ENCODE data around the gene EGFL7. TPM values are rescaled to one million over a fixed set of nuclear protein-coding genes. Genes with fewer than 3 reads are reported as not detected.

The EGFL7 gene
- total and polyA plus RNA-seq, 2 of the 13 experiments (the other 11 are each of a cell fraction or from before 2014, with no cell fraction given): 0.20 to 5.1 TPM

DNA sequence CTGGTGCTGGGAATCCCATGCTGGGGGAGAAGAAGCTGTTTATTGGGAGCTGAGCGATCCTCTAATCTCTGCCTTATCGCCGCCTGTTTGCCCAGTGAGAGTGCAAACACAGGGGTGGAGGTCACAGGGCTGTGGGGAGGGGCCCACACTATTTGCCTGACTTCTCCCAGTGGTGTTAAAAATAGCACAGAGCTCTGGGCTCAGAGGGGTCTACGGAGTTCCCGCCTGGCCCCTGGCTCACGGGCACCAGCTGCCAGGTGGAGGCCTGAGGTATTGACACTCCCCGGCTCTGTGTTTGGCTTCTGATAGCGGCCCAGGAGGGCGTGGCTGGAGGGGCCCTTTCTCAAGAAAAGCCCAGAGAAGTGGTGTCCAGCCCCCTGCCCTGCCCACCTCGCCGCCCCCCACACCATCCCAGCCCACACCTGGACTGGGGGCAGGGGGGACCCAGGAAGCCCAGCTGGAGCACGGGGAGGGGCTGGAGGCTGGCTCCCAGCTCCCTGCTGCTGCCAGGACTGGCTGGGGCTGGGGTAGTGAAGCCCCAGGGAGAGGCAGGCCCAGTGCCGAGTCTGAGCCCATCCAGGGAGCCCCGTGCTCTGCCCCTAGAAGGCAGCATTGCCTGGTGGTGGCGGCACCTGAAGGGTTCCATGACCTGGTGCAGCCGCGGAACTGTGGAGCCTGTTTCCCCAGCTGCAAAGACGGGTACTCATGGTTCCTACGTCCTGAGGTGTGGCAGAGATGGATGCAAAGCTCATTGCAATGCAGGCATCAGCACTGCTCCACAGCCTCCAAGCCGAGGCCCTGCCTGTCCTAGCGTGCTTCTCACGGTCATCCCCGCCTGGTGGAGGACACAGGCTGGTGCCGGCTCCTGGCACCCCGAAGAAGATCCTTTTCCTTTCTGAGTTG, 35.7 kb upstream of the EGFL7 start (continued):
- TF ChIP-seq, protein P1, sequence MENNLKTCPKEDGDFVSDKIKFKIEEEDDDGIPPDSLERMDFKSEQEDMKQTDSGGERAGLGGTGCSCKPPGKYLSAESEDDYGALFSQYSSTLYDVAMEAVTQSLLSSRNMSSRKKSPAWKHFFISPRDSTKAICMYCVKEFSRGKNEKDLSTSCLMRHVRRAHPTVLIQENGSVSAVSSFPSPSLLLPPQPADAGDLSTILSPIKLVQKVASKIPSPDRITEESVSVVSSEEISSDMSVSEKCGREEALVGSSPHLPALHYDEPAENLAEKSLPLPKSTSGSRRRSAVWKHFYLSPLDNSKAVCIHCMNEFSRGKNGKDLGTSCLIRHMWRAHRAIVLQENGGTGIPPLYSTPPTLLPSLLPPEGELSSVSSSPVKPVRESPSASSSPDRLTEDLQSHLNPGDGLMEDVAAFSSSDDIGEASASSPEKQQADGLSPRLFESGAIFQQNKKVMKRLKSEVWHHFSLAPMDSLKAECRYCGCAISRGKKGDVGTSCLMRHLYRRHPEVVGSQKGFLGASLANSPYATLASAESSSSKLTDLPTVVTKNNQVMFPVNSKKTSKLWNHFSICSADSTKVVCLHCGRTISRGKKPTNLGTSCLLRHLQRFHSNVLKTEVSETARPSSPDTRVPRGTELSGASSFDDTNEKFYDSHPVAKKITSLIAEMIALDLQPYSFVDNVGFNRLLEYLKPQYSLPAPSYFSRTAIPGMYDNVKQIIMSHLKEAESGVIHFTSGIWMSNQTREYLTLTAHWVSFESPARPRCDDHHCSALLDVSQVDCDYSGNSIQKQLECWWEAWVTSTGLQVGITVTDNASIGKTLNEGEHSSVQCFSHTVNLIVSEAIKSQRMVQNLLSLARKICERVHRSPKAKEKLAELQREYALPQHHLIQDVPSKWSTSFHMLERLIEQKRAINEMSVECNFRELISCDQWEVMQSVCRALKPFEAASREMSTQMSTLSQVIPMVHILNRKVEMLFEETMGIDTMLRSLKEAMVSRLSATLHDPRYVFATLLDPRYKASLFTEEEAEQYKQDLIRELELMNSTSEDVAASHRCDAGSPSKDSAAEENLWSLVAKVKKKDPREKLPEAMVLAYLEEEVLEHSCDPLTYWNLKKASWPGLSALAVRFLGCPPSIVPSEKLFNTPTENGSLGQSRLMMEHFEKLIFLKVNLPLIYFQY (CRISPR knock-in tag; IDR thresholded peaks at IDR 0.05; ENCODE audit: borderline replicate concordance): peak; percentile 88; the same call in 1 of the 2 replicates
- TF ChIP-seq ZKSCAN5 (CRISPR knock-in tag; IDR thresholded peaks at IDR 0.05) (no peak), FOSL1 (CRISPR knock-in tag; IDR thresholded peaks at IDR 0.05; ENCODE audit: borderline replicate concordance) (peak; percentile 20; the same call in 1 of the 2 replicates), DPF2 (CRISPR knock-in tag; IDR thresholded peaks at IDR 0.05; ENCODE audit: borderline replicate concordance, low read depth) (peak; percentile 65; the same call in 1 of the 2 replicates), CBX5 (CRISPR knock-in tag; IDR thresholded peaks at IDR 0.05; ENCODE audit: borderline replicate concordance) (peak; percentile 78; the same call in 1 of the 2 replicates), HDAC1 (CRISPR knock-in tag; IDR thresholded peaks at IDR 0.05) (peak; percentile 87), U2AF2 (IDR thresholded peaks at IDR 0.05; ENCODE audit: low read depth, low read length) (no peak), ARNT2 (CRISPR knock-in tag; IDR thresholded peaks at IDR 0.05; ENCODE audit: low read depth) (no peak), ELF4 (CRISPR knock-in tag; IDR thresholded peaks at IDR 0.05; ENCODE audit: borderline replicate concordance) (no peak), ZNF44 (CRISPR knock-in tag; IDR thresholded peaks at IDR 0.05) (no peak), FOSL2 (CRISPR knock-in tag; IDR thresholded peaks at IDR 0.05) (peak; percentile 75), ZNF383 (CRISPR knock-in tag; IDR thresholded peaks at IDR 0.05; ENCODE audit: borderline replicate concordance) (no peak), ZNF724P (CRISPR knock-in tag; IDR thresholded peaks at IDR 0.05; ENCODE audit: borderline replicate concordance) (no peak), HHEX (CRISPR knock-in tag; IDR thresholded peaks at IDR 0.05) (peak; percentile 99), ZNF17 (CRISPR knock-in tag; IDR thresholded peaks at IDR 0.05) (no peak), ZNF337 (CRISPR knock-in tag; IDR thresholded peaks at IDR 0.05; ENCODE audit: borderline replicate concordance, low read depth) (no peak), ARHGAP35 (CRISPR knock-in tag; IDR thresholded peaks at IDR 0.05; ENCODE audit: borderline replicate concordance) (0 out of 2 replicates have a peak, but pooled peaks have one; percentile 11), NR2C2 (CRISPR knock-in tag; IDR thresholded peaks at IDR 0.05; ENCODE audit: borderline replicate concordance) (peak; percentile 63), ZNF468 (CRISPR knock-in tag; IDR thresholded peaks at IDR 0.05) (no peak), KAT8 (CRISPR knock-in tag; IDR thresholded peaks at IDR 0.05) (peak; percentile 32; the same call in 1 of the 2 replicates), ZNF180 (CRISPR knock-in tag; IDR thresholded peaks at IDR 0.05; ENCODE audit: borderline replicate concordance, low read depth) (no peak)
- TF ChIP-seq, protein P2, sequence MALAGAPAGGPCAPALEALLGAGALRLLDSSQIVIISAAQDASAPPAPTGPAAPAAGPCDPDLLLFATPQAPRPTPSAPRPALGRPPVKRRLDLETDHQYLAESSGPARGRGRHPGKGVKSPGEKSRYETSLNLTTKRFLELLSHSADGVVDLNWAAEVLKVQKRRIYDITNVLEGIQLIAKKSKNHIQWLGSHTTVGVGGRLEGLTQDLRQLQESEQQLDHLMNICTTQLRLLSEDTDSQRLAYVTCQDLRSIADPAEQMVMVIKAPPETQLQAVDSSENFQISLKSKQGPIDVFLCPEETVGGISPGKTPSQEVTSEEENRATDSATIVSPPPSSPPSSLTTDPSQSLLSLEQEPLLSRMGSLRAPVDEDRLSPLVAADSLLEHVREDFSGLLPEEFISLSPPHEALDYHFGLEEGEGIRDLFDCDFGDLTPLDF (CRISPR knock-in tag; IDR thresholded peaks at IDR 0.05): peak; percentile 45; the same call in 1 of the 2 replicates
- TF ChIP-seq, protein P3, sequence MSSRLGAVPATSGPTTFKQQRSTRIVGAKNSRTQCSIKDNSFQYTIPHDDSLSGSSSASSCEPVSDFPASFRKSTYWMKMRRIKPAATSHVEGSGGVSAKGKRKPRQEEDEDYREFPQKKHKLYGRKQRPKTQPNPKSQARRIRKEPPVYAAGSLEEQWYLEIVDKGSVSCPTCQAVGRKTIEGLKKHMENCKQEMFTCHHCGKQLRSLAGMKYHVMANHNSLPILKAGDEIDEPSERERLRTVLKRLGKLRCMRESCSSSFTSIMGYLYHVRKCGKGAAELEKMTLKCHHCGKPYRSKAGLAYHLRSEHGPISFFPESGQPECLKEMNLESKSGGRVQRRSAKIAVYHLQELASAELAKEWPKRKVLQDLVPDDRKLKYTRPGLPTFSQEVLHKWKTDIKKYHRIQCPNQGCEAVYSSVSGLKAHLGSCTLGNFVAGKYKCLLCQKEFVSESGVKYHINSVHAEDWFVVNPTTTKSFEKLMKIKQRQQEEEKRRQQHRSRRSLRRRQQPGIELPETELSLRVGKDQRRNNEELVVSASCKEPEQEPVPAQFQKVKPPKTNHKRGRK (CRISPR knock-in tag; IDR thresholded peaks at IDR 0.05): no peak

Measured in HepG2 (cell line).